ENCODE measurements around the gene AUTS2.

Gene AUTS2

GRCh38 chr7:70786076-70786475 is 1187.8 kb downstream of the AUTS2 start (continued):
- no peak for TF ChIP-seq ZNF510 (tag by site-specific recombination; IDR thresholded peaks at IDR 0.05; ENCODE audit: insufficient replicate concordance)
- TF ChIP-seq IKZF3 (tag by site-specific recombination; IDR thresholded peaks at IDR 0.05), result no peak
- no peak for TF ChIP-seq ZNF174 (tag by site-specific recombination; IDR thresholded peaks at IDR 0.05)
- TF ChIP-seq ZNF596 (tag by site-specific recombination; IDR thresholded peaks at IDR 0.05), result no peak
- TF ChIP-seq ZNF221 (tag by site-specific recombination; IDR thresholded peaks at IDR 0.05; ENCODE audit: borderline replicate concordance), result no peak

- ChIA-PET POLR2A (no interaction called here), CTCF (interaction anchor here (0.6 kb wide), 1 partner anchor 26 kb away, joined by 3 read pairs; no protein-coding TSS in a partner anchor)
- H3K4me3 ChIP-seq (ENCODE audit: low read depth, low read length), result no peak overlapping the region
- H3K36me3 ChIP-seq (ENCODE audit: control insufficient read depth in 2 of 2, insufficient read depth in 1 of 2, low read length in 2 of 2), result peaks cover 21 to 85% of the 10 kb centered on the region in 2 experiments
- H3K4me1 ChIP-seq (ENCODE audit: control insufficient read depth, insufficient read depth, low read length), result no peaks in the 10 kb centered on the region
- H3K9me3 ChIP-seq (ENCODE audit: control insufficient read depth, insufficient read depth, low read depth, low read length), result no peaks in the 10 kb centered on the region
- no peak overlapping the region for H3K27ac ChIP-seq (ENCODE audit: extremely low read depth, low read depth, low read length)
- TF ChIP-seq ZNF624 (tag by site-specific recombination; IDR thresholded peaks at IDR 0.05) (no peak), ZBTB6 (tag by site-specific recombination; IDR thresholded peaks at IDR 0.05) (no peak), ZNF843 (tag by site-specific recombination; IDR thresholded peaks at IDR 0.05) (no peak), IKZF3 (tag by site-specific recombination; IDR thresholded peaks at IDR 0.05) (no peak), ZNF221 (tag by site-specific recombination; IDR thresholded peaks at IDR 0.05; ENCODE audit: borderline replicate concordance) (no peak), ZSCAN4 (tag by site-specific recombination; IDR thresholded peaks at IDR 0.05) (no peak), TRIM28 (IDR thresholded peaks at IDR 0.05; ENCODE audit: borderline replicate concordance, low read length) (no peak)
These were observed 1189.0 kb downstream of the AUTS2 start for GRCh38 chr7:70787286-70787685.

- no peak for TF ChIP-seq ZNF175 (tag by site-specific recombination; IDR thresholded peaks at IDR 0.05)
- TF ChIP-seq ZNF600 (tag by site-specific recombination; IDR thresholded peaks at IDR 0.05), result no peak
- no peak for TF ChIP-seq ZNF785 (tag by site-specific recombination; IDR thresholded peaks at IDR 0.05)
- no peak for TF ChIP-seq ZNF274 (IDR thresholded peaks at IDR 0.05; ENCODE audit: low read length)
- TF ChIP-seq ZNF274 (tag by site-specific recombination; IDR thresholded peaks at IDR 0.05; ENCODE audit: borderline replicate concordance), result no peak
- TF ChIP-seq ZNF174 (tag by site-specific recombination; IDR thresholded peaks at IDR 0.05), result no peak
- TF ChIP-seq ZNF473 (tag by site-specific recombination; IDR thresholded peaks at IDR 0.05), result no peak
- no peak for TF ChIP-seq REPIN1 (tag by site-specific recombination; IDR thresholded peaks at IDR 0.05; ENCODE audit: low read depth)
- no peak for TF ChIP-seq ZNF48 (tag by site-specific recombination; IDR thresholded peaks at IDR 0.05)
- no peak for TF ChIP-seq WT1 (tag by site-specific recombination; IDR thresholded peaks at IDR 0.05)
- TF ChIP-seq EGR2 (tag by site-specific recombination; IDR thresholded peaks at IDR 0.05; ENCODE audit: low read depth), result no peak
- TF ChIP-seq ZNF223 (tag by site-specific recombination; IDR thresholded peaks at IDR 0.05), result no peak
- TF ChIP-seq ZNF19 (tag by site-specific recombination; IDR thresholded peaks at IDR 0.05; ENCODE audit: low read depth), result no peak
- TF ChIP-seq REST (tag by site-specific recombination; IDR thresholded peaks at IDR 0.05), result no peak
- no peak for TF ChIP-seq ZNF112 (tag by site-specific recombination; IDR thresholded peaks at IDR 0.05)
- TF ChIP-seq TRIM28 (IDR thresholded peaks at IDR 0.05; ENCODE audit: borderline replicate concordance, low read length), result no peak
- no peak for TF ChIP-seq RBAK (tag by site-specific recombination; IDR thresholded peaks at IDR 0.05)
These were observed 1189.5 kb downstream of the AUTS2 start for GRCh38 chr7:70787771-70788170.

More at GRCh38 chr7:70787771-70788170, 1189.5 kb downstream of the AUTS2 start:
- ChIA-PET CTCF (interaction anchor here (0.5 kb wide), 1 partner anchor 217 kb away, joined by 5 read pairs; no protein-coding TSS in a partner anchor), POLR2A (no interaction called here)
- Histone ChIP-seq H3K4me3 (ENCODE audit: low read depth, low read length) (no peak overlapping the region), H3K9me3 (ENCODE audit: control insufficient read depth, insufficient read depth, low read depth, low read length) (no peaks in the 10 kb centered on the region), H3K27ac (ENCODE audit: extremely low read depth, low read depth, low read length) (no peak overlapping the region), H3K36me3 (ENCODE audit: control insufficient read depth in 2 of 2, insufficient read depth in 1 of 2, low read length in 2 of 2) (peaks cover 21 to 82% of the 10 kb centered on the region in 2 experiments), H3K4me1 (ENCODE audit: control insufficient read depth, insufficient read depth, low read length) (no peaks in the 10 kb centered on the region)
